ENCODE data around the gene PCDHGB1.
A peak's percentile ranks its signal among the peaks of the same experiment; 100 is the strongest.
"Not testable (repeated sequence)": the region's sequence is repeated elsewhere in the genome, so short reads cannot be mapped to it uniquely, and the experiment has no call there.

PCDHGB1 gene

DNA sequence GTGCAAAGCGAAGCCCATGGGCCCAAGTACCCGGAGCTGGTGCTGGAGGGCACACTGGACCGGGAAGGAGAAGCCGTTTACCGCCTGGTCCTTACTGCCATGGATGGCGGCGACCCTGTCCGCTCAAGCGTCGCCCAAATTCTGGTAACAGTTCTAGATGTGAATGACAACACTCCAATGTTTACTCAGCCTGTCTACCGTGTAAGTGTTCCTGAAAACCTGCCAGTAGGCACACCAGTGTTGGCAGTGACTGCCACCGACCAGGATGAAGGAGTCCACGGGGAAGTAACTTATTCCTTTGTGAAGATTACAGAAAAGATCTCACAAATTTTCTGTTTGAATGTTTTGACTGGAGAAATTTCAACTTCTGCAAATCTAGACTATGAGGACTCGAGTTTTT is 24.7 kb downstream of the PCDHGB1 start:
- H3K27ac ChIP-seq: no peak overlapping the region
- TF ChIP-seq, protein P1, sequence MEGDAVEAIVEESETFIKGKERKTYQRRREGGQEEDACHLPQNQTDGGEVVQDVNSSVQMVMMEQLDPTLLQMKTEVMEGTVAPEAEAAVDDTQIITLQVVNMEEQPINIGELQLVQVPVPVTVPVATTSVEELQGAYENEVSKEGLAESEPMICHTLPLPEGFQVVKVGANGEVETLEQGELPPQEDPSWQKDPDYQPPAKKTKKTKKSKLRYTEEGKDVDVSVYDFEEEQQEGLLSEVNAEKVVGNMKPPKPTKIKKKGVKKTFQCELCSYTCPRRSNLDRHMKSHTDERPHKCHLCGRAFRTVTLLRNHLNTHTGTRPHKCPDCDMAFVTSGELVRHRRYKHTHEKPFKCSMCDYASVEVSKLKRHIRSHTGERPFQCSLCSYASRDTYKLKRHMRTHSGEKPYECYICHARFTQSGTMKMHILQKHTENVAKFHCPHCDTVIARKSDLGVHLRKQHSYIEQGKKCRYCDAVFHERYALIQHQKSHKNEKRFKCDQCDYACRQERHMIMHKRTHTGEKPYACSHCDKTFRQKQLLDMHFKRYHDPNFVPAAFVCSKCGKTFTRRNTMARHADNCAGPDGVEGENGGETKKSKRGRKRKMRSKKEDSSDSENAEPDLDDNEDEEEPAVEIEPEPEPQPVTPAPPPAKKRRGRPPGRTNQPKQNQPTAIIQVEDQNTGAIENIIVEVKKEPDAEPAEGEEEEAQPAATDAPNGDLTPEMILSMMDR (IDR thresholded peaks at IDR 0.05): no peak
- TF ChIP-seq ZFX (IDR thresholded peaks at IDR 0.05; ENCODE audit: borderline replicate concordance): no peak

DNA sequence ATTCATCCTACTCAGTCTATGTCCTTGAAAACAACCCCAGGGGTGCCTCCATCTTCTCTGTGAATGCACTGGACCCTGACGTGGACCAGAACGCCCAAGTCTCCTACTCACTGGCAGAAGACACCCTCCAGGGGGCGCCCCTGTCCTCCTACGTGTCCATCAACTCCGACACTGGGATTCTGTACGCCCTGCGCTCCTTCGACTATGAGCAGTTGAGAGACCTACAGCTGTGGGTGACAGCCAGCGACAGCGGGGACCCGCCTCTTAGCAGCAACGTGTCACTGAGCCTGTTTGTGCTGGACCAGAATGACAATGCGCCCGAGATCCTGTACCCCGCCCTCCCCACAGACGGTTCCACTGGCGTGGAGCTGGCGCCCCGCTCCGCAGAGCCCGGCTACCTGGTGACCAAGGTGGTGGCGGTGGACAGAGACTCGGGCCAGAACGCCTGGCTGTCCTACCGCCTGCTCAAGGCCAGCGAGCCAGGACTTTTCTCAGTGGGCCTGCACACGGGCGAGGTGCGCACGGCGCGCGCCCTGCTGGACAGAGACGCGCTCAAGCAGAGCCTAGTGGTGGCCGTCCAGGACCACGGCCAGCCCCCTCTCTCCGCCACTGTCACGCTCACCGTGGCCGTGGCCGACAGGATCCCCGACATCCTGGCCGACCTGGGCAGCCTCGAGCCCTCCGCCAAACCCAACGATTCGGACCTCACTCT is 25.7 kb downstream of the PCDHGB1 start:
- TF ChIP-seq, protein P1 (IDR thresholded peaks at IDR 0.05): peak; percentile 28
- H3K27ac ChIP-seq: not testable (repeated sequence)

DNA sequence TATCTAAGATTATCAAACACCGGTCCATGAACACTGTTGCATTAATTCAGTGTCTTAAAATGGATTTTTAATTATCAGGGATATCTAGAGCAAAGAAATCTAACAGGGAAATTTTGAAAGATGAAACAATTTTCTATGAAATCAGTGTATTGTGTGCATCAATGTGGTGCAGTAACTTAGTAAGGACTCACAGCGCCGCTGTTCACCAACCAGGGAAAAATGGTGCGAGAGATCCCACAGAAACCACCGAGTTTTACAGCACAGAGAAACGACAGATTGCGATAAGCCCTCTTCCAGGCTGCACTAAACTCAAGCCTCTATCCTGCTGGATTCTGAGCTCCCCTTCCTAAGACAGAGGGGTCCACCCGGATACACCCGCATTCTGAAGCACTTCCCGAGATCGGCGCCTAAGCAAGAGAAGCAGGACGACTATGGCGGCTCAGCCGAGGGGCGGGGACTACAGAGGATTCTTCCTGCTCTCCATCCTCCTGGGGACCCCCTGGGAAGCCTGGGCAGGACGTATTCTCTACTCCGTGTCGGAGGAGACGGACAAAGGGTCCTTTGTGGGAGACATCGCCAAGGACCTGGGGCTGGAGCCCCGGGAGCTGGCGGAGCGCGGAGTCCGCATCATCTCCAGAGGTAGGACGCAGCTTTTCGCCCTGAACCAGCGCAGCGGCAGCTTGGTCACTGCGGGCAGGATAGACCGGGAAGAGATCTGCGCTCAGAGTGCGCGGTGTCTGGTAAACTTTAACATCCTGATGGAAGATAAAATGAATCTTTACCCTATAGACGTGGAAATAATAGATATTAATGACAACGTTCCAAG is 32.8 kb downstream of the PCDHGB1 start, which contains the start of gene PCDHGA7:
PCDHGA7 (plus strand) TSS at position 274 of the 826 bp plus-strand sequence; CDS start at position 432, 158 bp downstream.
- no peak within 1 kb of the TSS for H3K27ac ChIP-seq
- TF ChIP-seq, protein P1 (IDR thresholded peaks at IDR 0.05): peak; percentile 72
- TF ChIP-seq ZFX (IDR thresholded peaks at IDR 0.05; ENCODE audit: borderline replicate concordance): no peak

DNA sequence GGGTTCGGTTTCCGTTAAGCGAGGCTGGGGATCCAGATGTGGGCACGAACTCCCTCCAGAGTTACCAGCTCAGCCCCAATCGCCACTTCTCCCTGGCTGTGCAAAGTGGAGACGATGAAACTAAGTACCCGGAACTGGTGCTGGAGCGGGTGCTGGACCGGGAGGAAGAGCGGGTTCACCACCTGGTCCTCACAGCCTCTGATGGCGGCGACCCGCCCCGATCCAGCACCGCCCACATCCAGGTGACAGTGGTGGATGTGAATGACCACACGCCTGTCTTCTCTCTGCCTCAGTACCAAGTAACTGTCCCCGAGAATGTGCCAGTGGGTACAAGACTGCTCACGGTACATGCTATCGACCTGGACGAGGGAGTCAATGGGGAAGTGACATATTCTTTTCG is 33.4 kb downstream of the PCDHGB1 start:
- no peak for TF ChIP-seq ZFX (IDR thresholded peaks at IDR 0.05; ENCODE audit: borderline replicate concordance)
- TF ChIP-seq, protein P1 (IDR thresholded peaks at IDR 0.05): no peak
- no peak overlapping the region for H3K27ac ChIP-seq

DNA sequence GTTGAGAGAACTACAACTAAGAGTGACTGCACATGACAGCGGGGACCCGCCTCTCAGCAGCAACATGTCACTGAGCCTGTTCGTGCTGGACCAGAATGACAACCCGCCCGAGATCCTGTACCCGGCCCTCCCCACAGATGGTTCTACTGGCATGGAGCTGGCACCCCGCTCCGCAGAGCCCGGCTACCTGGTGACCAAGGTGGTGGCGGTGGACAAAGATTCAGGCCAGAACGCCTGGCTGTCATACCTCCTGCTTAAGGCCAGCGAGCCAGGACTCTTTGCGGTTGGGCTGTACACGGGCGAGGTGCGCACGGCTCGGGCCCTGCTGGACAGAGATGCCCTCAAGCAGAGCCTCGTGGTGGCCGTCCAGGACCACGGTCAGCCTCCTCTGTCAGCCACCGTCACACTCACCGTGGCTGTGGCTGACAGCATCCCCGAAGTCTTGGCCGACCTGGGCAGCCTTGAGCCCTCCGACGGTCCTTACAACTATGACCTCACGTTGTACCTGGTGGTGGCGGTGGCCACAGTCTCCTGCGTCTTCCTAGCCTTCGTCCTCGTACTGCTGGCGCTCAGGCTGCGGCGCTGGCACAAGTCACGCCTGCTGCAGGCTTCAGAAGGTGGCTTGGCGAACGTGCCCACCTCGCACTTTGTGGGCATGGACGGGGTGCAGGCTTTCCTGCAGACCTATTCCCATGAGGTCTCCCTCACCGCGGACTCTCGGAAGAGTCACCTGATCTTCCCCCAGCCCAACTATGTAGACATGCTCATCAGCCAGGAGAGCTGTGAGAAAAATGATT is 34.8 kb downstream of the PCDHGB1 start:
- TF ChIP-seq, protein P1 (IDR thresholded peaks at IDR 0.05): no peak
- no peak for TF ChIP-seq ZFX (IDR thresholded peaks at IDR 0.05; ENCODE audit: borderline replicate concordance)
- H3K27ac ChIP-seq: no peak overlapping the region

DNA sequence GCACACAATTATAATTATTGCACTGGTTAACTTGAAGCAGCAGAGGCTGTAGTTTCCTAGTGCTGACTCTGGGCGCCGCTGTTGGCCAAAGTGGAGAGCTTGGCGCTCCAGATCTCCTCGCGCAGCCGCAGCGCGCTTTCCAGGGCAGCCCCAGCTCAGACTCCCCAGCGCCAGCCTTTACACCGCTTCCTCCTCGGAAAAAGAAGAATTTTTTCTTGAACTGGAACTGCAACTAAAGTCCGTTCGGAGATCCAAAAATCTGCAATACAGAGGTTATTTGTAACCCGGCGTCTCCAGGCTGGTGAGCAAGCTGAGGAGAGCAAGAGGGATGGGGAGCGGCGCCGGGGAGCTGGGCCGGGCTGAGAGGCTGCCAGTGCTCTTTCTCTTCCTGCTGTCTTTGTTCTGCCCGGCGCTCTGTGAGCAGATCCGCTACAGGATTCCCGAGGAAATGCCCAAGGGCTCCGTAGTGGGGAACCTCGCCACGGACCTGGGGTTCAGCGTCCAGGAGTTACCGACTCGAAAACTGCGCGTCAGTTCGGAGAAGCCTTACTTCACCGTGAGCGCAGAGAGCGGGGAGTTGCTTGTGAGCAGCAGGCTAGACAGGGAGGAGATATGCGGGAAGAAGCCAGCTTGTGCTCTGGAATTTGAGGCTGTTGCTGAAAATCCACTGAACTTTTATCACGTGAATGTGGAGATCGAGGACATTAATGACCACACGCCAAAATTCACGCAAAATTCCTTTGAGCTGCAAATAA is 37.8 kb downstream of the PCDHGB1 start, which contains the start of gene PCDHGB4:
PCDHGB4 (plus strand) TSS at position 142 of the 755 bp plus-strand sequence; CDS start at position 329, 187 bp downstream.
- TF ChIP-seq, protein P1 (IDR thresholded peaks at IDR 0.05): peak; percentile 71
- H3K27ac ChIP-seq: not testable (repeated sequence)
